Heart left ventricle (tissue), 13 donors: ENCODE results near the gene HOXB3.

Experiments
- CTCF ChIP-seq, 12 donors: fragments of 200-600 bp; sonication (generic) in 4 of 12; IDR thresholded peaks; one replicate each; pipeline versions ENCODE4 v1.5.0 to v1.8.0; 2018 to 2022; ENCODE audit warnings: antibody characterized with exemption in 12 of 12, mild to moderate bottlenecking in 5 of 12
- POLR2A ChIP-seq, 2 donors: fragments of 450-650 bp; IDR thresholded peaks; one replicate each; pipeline ENCODE4 v1.6.1; 2017; ENCODE audit warnings: antibody characterized with exemption in 2 of 2, mild to moderate bottlenecking in 2 of 2, moderate library complexity in 2 of 2
- donor health status: ischemic (EF 13 %, LVEDD 7.1; RV severe dilation, severe dysfunction).
- donor health status: DM: no; HTN: yes; CAD: no.
- donor health status: DM: no; HTN: no; CAD: no.
- donor health status: ischemic (EF 25% LVEDD 6.9; RV normal size, moderate dysfunction).
- donor health status: ischemic (EF 25% LVEDD 5.7; RV mildly dilated, moderate dysfunction).
- donor health status: ischemic (EF 35%, LVEDD 5.7; RV mildly dilated, moderate dysfunction).
- donor health status: nonischemic (EF 11% LVEDD 7.7; RV severe dilation, severe dysfunction).
- donor health status: DM: yes; HTN: yes; CAD: no.
- donor health status: PGD.
- donor health status: ischemic (EF 29% LVEDD 5.4; RV normal size, mild dysfunction).
- donor health status: nonischemic (EF 23%, LVEDD 6.1; RV moderate dilation, normal function).

- TF ChIP-seq CTCF (IDR thresholded peaks at IDR 0.05): no peak
- no peak for TF ChIP-seq POLR2A (IDR thresholded peaks at IDR 0.05)
Observed at GRCh38 chr17:48605409-48605919, 15.4 kb upstream of the HOXB3 start.
